ENCODE data around the gene PRDM13. TPM values are rescaled to one million over a fixed set of nuclear protein-coding genes. Genes with fewer than 3 reads are reported as not detected.

Gene PRDM13
- not detected in 2 replicates for polyA plus RNA-seq (2011; rRNA removed)
- polyA minus RNA-seq (2011; rRNA and poly(A)+ RNA removed): not detected in 2 replicates

DNA sequence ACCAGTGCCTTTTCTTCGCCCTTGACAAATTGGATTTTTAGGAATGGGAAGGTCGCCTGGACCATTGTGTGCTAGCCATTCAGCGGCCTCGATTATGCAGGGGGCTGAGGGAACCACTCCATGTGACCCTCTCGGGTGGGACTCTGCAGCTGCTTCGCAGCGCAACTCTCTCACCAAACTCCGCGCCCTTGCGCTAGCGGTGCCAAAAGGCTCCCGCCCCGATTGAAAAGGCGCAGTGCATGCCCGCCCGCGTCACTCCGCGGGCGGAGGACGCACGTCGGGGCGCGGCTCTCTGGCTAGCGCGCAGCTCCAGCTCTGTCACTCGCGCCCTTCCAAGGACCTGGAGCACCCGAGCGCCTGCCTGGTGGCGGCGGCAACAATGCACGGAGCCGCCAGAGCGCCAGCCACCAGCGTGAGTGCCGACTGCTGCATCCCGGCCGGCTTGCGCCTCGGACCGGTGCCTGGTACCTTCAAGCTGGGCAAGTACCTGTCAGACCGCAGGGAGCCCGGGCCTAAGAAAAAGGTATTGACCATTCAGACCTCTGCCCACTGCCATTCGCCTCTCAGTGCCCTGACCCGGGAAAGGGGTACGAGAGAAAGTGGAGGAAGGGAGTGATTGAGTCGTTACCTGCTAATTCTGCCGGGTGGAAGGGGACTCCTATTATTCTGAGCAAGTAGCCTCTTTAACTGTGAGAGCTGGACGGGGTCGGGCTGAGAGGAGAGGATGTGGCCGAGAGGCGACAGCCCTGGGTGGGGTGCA, at the start of gene PRDM13:
Gene PRDM13, plus strand, starts transcription at position 178 of the 760 bp plus-strand sequence. Its CDS starts 202 bp downstream, at position 380.
- H3K27me3 ChIP-seq (ENCODE audit: control insufficient read depth, insufficient read depth, low read length): peaks cover 98% of the 10 kb centered on the region
- POLR2A ChIA-PET: no interaction called here
- DNase-seq (ENCODE audit: low read depth, low spot score): no peak
- H3K9me3 ChIP-seq (ENCODE audit: control insufficient read depth, insufficient read depth, low read length): peaks cover 7% of the 10 kb centered on the region; the same call in 1 of the 2 replicates
- no peak within 1 kb of the TSS for H3K4me3 ChIP-seq (ENCODE audit: low read depth, low read length)
- TF ChIP-seq, protein P1, sequence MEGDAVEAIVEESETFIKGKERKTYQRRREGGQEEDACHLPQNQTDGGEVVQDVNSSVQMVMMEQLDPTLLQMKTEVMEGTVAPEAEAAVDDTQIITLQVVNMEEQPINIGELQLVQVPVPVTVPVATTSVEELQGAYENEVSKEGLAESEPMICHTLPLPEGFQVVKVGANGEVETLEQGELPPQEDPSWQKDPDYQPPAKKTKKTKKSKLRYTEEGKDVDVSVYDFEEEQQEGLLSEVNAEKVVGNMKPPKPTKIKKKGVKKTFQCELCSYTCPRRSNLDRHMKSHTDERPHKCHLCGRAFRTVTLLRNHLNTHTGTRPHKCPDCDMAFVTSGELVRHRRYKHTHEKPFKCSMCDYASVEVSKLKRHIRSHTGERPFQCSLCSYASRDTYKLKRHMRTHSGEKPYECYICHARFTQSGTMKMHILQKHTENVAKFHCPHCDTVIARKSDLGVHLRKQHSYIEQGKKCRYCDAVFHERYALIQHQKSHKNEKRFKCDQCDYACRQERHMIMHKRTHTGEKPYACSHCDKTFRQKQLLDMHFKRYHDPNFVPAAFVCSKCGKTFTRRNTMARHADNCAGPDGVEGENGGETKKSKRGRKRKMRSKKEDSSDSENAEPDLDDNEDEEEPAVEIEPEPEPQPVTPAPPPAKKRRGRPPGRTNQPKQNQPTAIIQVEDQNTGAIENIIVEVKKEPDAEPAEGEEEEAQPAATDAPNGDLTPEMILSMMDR (IDR thresholded peaks at IDR 0.05; ENCODE audit: low read depth, low read length): no peak
- H3K27ac ChIP-seq (ENCODE audit: low read depth, low read length): no peak within 1 kb of the TSS
- CTCF ChIA-PET: interaction anchor here (0.7 to 1.1 kb wide), 2 partner anchors 14 to 17 kb away, joined by 3 read pairs; no protein-coding TSS in a partner anchor

DNA sequence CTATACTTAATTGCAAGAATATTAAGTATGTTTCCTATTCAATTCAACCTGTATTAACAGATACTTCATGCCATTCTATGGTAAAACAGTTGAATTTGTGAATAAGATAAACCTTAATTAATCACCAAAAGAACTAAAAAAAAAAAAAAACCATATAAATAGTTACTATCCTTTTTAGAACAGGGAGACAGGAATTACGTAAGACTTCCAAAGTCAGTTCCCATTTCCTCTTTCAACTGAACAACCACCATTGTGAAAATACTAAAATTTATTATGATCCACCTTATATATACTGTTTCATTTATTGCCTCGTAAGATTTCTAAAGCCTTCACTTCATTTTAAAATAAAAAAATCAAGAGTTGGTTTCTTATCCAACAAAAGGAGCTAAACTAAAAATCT, 47.6 kb upstream of the PRDM13 start:
- DNase-seq (ENCODE audit: low read depth, low spot score): no peak
- ChIA-PET POLR2A (no interaction called here), CTCF (no interaction called here)
- TF ChIP-seq, protein P1 (IDR thresholded peaks at IDR 0.05; ENCODE audit: low read depth, low read length): no peak
- no peaks in the 10 kb centered on the region for H3K9me3 ChIP-seq (ENCODE audit: control insufficient read depth, insufficient read depth, low read length)
- H3K27me3 ChIP-seq (ENCODE audit: control insufficient read depth, insufficient read depth, low read length): no peaks in the 10 kb centered on the region
- H3K4me3 ChIP-seq (ENCODE audit: low read depth, low read length): no peak overlapping the region
- no peak overlapping the region for H3K27ac ChIP-seq (ENCODE audit: low read depth, low read length)

DNA sequence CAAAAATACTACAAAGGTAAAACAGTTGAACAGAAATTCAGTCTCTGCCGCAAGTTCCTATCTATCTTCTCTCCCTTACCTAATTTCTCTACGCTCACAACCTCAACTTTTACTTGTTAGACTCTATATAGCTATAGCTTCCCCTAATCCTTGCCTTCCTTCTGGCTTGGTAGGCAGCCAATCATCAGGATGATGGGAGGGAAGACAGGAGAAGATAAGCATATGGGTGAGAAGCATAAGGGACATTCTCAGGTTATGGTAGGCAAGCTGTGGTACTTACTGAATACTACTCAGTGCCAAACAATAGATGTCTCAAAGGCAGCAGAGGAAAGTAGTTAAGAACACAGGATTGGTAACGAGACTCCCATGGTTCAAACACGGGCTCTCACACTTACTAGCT, 46.0 kb upstream of the PRDM13 start:
- TF ChIP-seq, protein P1 (IDR thresholded peaks at IDR 0.05; ENCODE audit: low read depth, low read length): no peak
- no peak for DNase-seq (ENCODE audit: low read depth, low spot score)
- ChIA-PET CTCF (no interaction called here), POLR2A (no interaction called here)
- Histone ChIP-seq H3K9me3 (ENCODE audit: control insufficient read depth, insufficient read depth, low read length) (no peaks in the 10 kb centered on the region), H3K27ac (ENCODE audit: low read depth, low read length) (no peak overlapping the region), H3K4me3 (ENCODE audit: low read depth, low read length) (no peak overlapping the region), H3K27me3 (ENCODE audit: control insufficient read depth, insufficient read depth, low read length) (no peaks in the 10 kb centered on the region)

DNA sequence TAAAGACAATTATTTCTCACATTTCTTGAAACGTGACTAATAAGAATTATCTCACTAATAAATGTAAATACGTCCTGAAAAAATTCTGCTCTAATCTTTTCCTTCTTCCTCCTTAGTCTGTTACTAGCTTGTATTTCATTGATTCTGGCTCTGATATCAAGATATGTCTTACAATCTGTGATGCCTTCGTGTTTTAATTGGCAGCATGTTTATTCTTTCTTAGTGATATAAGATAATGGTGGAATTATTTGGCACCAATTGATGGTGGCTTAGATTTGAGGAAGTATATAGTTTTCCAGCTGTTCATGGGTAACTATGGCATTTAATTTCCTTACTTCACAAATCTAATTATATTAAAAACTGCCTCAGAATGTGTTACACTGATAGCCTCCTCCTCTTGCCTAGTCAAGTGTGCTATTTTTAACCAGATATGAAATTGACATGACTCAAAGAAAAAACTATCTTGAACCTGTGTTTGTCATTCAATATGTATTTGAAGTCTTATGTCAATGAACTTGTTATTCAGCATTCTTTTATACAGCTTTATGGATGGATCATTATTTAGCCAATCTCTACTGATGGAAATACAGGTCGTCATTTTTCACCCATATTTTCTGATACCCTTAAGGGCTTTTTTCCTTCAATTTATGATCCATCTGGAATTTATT, 43.4 kb upstream of the PRDM13 start:
- ChIA-PET CTCF (no interaction called here), POLR2A (no interaction called here)
- Histone ChIP-seq H3K4me3 (ENCODE audit: low read depth, low read length) (no peak overlapping the region), H3K9me3 (ENCODE audit: control insufficient read depth, insufficient read depth, low read length) (no peaks in the 10 kb centered on the region), H3K27me3 (ENCODE audit: control insufficient read depth, insufficient read depth, low read length) (no peaks in the 10 kb centered on the region), H3K27ac (ENCODE audit: low read depth, low read length) (no peak overlapping the region)
- TF ChIP-seq, protein P1 (IDR thresholded peaks at IDR 0.05; ENCODE audit: low read depth, low read length): no peak
- no peak for DNase-seq (ENCODE audit: low read depth, low spot score)

Measured in AG04450 (cell line).